ENCODE measurements around the gene SPECC1.
"Not testable (repeated sequence)": the region's sequence is repeated elsewhere in the genome, so short reads cannot be mapped to it uniquely, and the experiment has no call there.

The SPECC1 gene

DNA sequence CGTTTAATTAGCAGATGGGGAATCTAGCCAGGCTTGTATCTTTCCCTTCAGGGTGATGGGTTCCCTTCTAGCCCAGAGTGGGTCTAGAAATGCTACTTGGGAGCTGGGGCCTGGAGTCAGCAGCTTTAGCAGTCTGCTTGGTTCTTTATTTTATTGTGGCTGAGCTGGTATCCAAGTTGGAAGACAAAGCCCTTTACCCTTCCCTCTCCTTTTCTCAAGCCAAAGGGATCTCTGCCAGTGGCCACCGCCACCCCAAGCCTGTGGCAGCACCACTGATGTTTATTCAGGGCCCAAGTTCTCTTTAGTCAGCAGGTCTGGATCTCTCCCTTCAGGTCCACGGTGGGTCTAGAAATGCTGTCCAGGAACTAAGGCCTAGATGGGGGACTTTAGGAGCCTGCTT lies 215.2 kb downstream of the SPECC1 start:
- H3K79me2 ChIP-seq (ENCODE audit: insufficient read depth, low read length), result no peaks in the 10 kb centered on the region
- H4K20me1 ChIP-seq (ENCODE audit: insufficient read depth, low read length), result no peaks in the 10 kb centered on the region
- no peaks in the 10 kb centered on the region for H3F3A ChIP-seq (ENCODE audit: insufficient read depth, low read length)

DNA sequence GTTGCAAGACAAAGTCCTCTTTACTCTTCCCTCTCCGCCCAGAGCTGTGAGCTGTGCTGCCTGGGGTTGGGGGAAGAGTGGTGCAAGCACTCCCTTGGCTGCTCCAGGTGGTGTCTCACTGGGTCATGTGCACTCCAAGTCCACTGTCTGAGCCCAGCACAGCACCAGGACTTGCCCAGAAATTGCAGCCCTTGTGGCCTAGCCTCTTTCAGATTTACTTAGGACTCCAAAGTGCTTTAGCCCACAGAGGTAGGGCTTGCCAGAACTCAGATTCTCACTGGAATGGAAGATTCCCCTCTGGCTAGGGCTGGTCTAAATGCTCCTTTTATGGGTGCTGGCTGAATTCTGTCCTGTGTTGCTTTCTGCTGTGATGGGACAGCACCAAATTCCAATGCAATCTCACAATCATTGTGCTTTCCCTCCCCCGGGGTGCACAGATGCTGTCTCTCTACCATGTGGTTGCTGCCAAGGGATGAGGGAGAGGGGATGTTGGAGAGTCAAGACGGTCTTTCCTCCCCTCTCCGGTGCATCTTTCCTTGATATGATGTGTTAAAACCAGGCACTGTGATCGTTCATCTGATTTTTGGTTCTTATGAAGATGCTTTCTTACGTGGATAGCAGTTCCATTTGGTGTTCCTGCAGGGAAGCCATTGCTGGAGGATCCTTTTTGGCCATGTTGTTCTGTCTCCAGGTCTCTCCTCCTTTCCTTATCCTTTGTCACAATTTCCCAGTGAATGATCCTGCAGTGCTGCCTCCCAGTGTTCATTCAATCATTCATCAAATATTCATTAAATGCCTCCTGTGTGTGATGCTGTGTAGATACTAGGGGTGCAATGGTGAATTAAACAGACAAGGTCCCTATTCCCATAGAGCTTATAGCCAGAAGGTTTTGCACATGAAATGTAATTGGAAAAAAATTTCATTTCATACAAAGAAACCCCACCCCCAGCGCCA lies 216.3 kb downstream of the SPECC1 start:
- H3K9me2 ChIP-seq (ENCODE audit: low read depth, low read length), result no peaks in the 10 kb centered on the region
- H3K27me3 ChIP-seq (ENCODE audit: insufficient read depth, low read length), result no peaks in the 10 kb centered on the region
- no peak for TF ChIP-seq EZH2 (IDR thresholded peaks at IDR 0.05; ENCODE audit: borderline replicate concordance, low read length)
- TF ChIP-seq, protein P1, sequence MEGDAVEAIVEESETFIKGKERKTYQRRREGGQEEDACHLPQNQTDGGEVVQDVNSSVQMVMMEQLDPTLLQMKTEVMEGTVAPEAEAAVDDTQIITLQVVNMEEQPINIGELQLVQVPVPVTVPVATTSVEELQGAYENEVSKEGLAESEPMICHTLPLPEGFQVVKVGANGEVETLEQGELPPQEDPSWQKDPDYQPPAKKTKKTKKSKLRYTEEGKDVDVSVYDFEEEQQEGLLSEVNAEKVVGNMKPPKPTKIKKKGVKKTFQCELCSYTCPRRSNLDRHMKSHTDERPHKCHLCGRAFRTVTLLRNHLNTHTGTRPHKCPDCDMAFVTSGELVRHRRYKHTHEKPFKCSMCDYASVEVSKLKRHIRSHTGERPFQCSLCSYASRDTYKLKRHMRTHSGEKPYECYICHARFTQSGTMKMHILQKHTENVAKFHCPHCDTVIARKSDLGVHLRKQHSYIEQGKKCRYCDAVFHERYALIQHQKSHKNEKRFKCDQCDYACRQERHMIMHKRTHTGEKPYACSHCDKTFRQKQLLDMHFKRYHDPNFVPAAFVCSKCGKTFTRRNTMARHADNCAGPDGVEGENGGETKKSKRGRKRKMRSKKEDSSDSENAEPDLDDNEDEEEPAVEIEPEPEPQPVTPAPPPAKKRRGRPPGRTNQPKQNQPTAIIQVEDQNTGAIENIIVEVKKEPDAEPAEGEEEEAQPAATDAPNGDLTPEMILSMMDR (IDR thresholded peaks at IDR 0.05; ENCODE audit: low read length), result peak; percentile 6; the same call in 1 of the 2 replicates
- H3K79me2 ChIP-seq (ENCODE audit: insufficient read depth, low read length), result no peaks in the 10 kb centered on the region
- H3K4me3 ChIP-seq (ENCODE audit: low read depth, low read length, poor library complexity, severe bottlenecking), result no peak overlapping the region
- H3K4me1 ChIP-seq (ENCODE audit: insufficient read depth, low read length, severe bottlenecking), result no peaks in the 10 kb centered on the region
- H3K4me2 ChIP-seq (ENCODE audit: low read length), result no peak overlapping the region
- no peak overlapping the region for H3K9ac ChIP-seq (ENCODE audit: low read length)
- no peak overlapping the region for H2AFZ ChIP-seq (ENCODE audit: low read length)
- H3K9me3 ChIP-seq (ENCODE audit: low read length), result no peaks in the 10 kb centered on the region
- no peaks in the 10 kb centered on the region for H3K36me3 ChIP-seq (ENCODE audit: insufficient read depth, low read length)
- H4K20me1 ChIP-seq (ENCODE audit: insufficient read depth, low read length), result no peaks in the 10 kb centered on the region
- H3F3A ChIP-seq (ENCODE audit: insufficient read depth, low read length), result no peaks in the 10 kb centered on the region
- H3K27ac ChIP-seq (ENCODE audit: low read depth, low read length, poor library complexity, severe bottlenecking), result no peak overlapping the region

More for the DNA sequence above, 215.2 kb downstream of the SPECC1 start:
- H3K4me1 ChIP-seq (ENCODE audit: insufficient read depth, low read length, severe bottlenecking), result no peaks in the 10 kb centered on the region
- H3K9ac ChIP-seq (ENCODE audit: low read length), result no peak overlapping the region
- no peaks in the 10 kb centered on the region for H3K27me3 ChIP-seq (ENCODE audit: insufficient read depth, low read length)
- no peak for TF ChIP-seq EZH2 (IDR thresholded peaks at IDR 0.05; ENCODE audit: borderline replicate concordance, low read length)
- TF ChIP-seq, protein P1 (IDR thresholded peaks at IDR 0.05; ENCODE audit: low read length), result no peak
- H3K36me3 ChIP-seq (ENCODE audit: insufficient read depth, low read length), result no peaks in the 10 kb centered on the region
- H3K4me2 ChIP-seq (ENCODE audit: low read length), result no peak overlapping the region
- H3K27ac ChIP-seq (ENCODE audit: low read depth, low read length, poor library complexity, severe bottlenecking), result no peak overlapping the region
- H3K9me3 ChIP-seq (ENCODE audit: low read length), result no peaks in the 10 kb centered on the region
- H3K9me2 ChIP-seq (ENCODE audit: low read depth, low read length), result no peaks in the 10 kb centered on the region
- H3K4me3 ChIP-seq (ENCODE audit: low read depth, low read length, poor library complexity, severe bottlenecking), result no peak overlapping the region
- H2AFZ ChIP-seq (ENCODE audit: low read length), result no peak overlapping the region

DNA sequence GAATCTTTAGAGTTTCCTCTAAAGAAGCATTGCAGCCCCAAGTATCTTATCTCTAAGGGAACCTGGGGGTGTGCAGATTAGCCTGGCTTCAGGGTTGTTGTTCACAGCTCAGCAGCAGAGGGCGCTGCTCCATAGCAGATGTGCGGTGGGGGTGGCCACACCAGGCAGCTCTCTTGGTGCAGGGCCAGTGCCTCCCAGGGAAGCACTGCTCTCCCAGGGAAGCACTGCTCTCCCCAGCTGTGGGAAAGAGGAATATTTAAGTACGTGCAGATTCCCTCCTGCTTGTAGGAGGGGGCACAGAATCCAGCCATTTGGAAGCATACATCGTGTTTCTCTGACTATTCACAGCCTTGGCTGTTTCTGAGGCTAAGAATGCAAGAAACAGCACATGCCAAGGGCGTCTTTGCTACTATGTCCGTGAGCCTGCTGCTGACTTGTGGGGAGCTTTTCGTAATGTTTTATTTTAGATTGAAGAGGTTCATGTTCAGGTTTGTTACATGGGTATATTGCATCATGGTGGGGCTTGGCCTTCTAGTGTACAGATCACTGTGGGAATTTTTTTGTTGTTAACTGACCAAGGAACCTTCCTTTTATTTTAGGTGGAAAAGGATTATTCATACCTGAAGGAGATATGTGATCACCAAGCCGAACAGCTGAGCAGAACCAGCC lies 217.8 kb downstream of the SPECC1 start:
- Histone ChIP-seq H3K36me3 (ENCODE audit: insufficient read depth, low read length) (no peaks in the 10 kb centered on the region), H3K79me2 (ENCODE audit: insufficient read depth, low read length) (no peaks in the 10 kb centered on the region), H3K4me3 (ENCODE audit: low read depth, low read length, poor library complexity, severe bottlenecking) (no peak overlapping the region), H3K4me2 (ENCODE audit: low read length) (no peak overlapping the region), H3K9ac (ENCODE audit: low read length) (no peak overlapping the region), H3K27ac (ENCODE audit: low read depth, low read length, poor library complexity, severe bottlenecking) (no peak overlapping the region), H4K20me1 (ENCODE audit: insufficient read depth, low read length) (no peaks in the 10 kb centered on the region), H3K4me1 (ENCODE audit: insufficient read depth, low read length, severe bottlenecking) (no peaks in the 10 kb centered on the region), H2AFZ (ENCODE audit: low read length) (no peak overlapping the region), H3K9me3 (ENCODE audit: low read length) (no peaks in the 10 kb centered on the region), H3K27me3 (ENCODE audit: insufficient read depth, low read length) (no peaks in the 10 kb centered on the region), H3F3A (ENCODE audit: insufficient read depth, low read length) (no peaks in the 10 kb centered on the region), H3K9me2 (ENCODE audit: low read depth, low read length) (no peaks in the 10 kb centered on the region)
- TF ChIP-seq, protein P1 (IDR thresholded peaks at IDR 0.05; ENCODE audit: low read length), result peak; percentile 83
- no peak for TF ChIP-seq EZH2 (IDR thresholded peaks at IDR 0.05; ENCODE audit: borderline replicate concordance, low read length)

DNA sequence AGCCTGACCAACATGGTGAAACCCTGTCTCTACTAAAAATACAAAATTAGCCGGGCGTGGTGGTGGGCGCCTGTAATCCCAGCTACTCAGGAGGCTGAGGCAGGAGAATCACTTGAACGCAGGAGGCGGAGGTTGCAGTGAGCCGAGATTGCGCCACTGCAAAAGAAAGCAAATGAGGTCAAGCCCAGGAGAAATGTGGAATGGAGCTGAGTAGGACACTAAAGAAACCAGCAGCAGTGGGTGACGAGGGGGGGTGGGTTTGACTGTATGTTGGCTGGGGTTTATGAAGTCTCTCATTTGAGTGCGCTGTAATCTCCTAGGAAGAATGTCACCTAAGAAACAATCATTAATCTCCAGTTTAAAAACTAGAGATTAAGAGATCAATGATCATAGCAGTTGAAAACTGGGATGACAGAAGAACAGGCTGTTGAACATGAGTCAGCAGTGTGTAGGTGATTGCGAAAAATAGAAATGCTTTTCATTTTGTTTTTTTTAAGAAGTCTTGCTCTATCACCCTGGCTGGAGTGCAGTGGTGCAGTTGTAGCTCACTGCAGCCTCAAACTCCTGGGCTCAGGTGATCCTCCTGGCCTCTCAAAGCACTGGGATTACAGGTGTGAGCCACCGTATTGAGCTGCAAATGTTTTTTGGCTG lies 218.7 kb downstream of the SPECC1 start:
- not testable (repeated sequence) for H3K4me3 ChIP-seq (ENCODE audit: low read depth, low read length, poor library complexity, severe bottlenecking); H2AFZ ChIP-seq (ENCODE audit: low read length); H3K4me1 ChIP-seq (ENCODE audit: insufficient read depth, low read length, severe bottlenecking); H3K4me2 ChIP-seq (ENCODE audit: low read length); H4K20me1 ChIP-seq (ENCODE audit: insufficient read depth, low read length); H3K27me3 ChIP-seq (ENCODE audit: insufficient read depth, low read length); H3K9me2 ChIP-seq (ENCODE audit: low read depth, low read length); H3K79me2 ChIP-seq (ENCODE audit: insufficient read depth, low read length); H3K27ac ChIP-seq (ENCODE audit: low read depth, low read length, poor library complexity, severe bottlenecking); H3F3A ChIP-seq (ENCODE audit: insufficient read depth, low read length); H3K36me3 ChIP-seq (ENCODE audit: insufficient read depth, low read length); H3K9ac ChIP-seq (ENCODE audit: low read length); H3K9me3 ChIP-seq (ENCODE audit: low read length)

Measured in OCI-LY1 (cell line).